ENCODE data around the gene MYZAP.

Gene MYZAP

DNA sequence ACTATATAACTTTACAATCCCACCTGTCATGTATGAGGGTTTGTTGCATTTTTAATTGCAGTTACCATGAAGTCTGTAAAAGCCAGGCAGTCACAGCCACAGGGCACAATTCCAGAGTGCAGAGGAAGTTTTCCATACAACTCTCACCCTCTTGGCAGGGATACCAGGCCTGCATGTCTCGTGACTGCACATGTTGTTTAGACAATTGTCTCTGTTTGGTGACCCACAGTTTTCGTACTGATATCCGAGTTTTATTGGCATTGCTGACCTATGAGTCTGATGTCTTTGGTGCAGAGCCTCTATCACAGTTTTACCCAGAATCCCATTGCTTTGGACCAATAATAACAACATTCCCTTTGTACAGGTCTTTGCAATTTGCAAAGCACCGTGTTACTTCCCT lies 24.9 kb upstream of the MYZAP start:
- no peaks in the 10 kb centered on the region for H3K9me3 ChIP-seq
- TF ChIP-seq, protein P1, sequence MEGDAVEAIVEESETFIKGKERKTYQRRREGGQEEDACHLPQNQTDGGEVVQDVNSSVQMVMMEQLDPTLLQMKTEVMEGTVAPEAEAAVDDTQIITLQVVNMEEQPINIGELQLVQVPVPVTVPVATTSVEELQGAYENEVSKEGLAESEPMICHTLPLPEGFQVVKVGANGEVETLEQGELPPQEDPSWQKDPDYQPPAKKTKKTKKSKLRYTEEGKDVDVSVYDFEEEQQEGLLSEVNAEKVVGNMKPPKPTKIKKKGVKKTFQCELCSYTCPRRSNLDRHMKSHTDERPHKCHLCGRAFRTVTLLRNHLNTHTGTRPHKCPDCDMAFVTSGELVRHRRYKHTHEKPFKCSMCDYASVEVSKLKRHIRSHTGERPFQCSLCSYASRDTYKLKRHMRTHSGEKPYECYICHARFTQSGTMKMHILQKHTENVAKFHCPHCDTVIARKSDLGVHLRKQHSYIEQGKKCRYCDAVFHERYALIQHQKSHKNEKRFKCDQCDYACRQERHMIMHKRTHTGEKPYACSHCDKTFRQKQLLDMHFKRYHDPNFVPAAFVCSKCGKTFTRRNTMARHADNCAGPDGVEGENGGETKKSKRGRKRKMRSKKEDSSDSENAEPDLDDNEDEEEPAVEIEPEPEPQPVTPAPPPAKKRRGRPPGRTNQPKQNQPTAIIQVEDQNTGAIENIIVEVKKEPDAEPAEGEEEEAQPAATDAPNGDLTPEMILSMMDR (IDR thresholded peaks at IDR 0.05; ENCODE audit: low read depth, low read length) = no peak
- no peaks in the 10 kb centered on the region for H3K36me3 ChIP-seq
- H3K4me3 ChIP-seq (ENCODE audit: low read depth, low read length) = no peak overlapping the region
- H3K27me3 ChIP-seq = no peaks in the 10 kb centered on the region
- peaks cover 12% of the 10 kb centered on the region for H3K4me1 ChIP-seq
- no peak for DNase-seq

DNA sequence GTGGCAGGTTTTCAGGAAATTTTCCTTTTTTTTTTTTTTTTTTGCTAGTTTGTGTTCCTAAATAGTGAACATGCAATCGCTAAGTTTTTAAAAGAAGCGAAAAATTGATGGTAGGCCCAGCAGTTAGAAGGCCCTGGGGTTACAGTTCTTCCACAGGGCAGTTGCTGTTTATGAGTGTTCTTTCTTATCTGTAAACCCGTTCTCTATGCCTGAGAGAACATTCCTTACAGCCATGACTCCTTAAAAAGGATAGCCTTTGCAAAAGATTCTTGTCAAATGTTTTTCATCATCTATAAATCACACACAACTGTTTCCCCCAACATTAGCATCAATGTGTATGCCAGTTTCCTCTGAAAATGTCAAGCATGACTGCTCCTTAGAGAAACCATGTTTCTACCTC lies 23.8 kb upstream of the MYZAP start:
- Histone ChIP-seq H3K4me3 (ENCODE audit: low read depth, low read length) (no peak overlapping the region), H3K36me3 (no peaks in the 10 kb centered on the region), H3K27me3 (no peaks in the 10 kb centered on the region), H3K9me3 (no peaks in the 10 kb centered on the region), H3K4me1 (peaks cover 1% of the 10 kb centered on the region)
- no peak for DNase-seq
- TF ChIP-seq, protein P1 (IDR thresholded peaks at IDR 0.05; ENCODE audit: low read depth, low read length) = no peak

DNA sequence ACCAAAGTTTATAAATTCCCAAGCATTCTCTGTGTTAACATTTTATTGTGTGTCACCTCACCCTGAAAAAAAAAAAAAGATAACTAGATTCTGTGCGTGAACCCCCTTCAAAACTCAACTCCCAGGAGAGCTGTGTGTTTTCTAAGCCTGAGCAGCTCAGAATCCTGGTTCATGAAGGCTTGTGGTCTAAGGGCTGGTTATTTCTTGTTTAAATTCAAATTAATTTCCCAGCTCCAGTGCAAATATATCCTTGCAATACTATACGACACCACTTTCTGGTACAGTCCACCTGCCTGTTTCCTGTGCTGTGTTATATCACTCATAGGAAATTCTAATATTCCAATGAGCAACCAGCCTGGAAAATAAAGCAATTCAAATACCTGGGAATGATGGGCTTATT lies 23.4 kb upstream of the MYZAP start:
- Histone ChIP-seq H3K36me3 (no peaks in the 10 kb centered on the region), H3K4me3 (ENCODE audit: low read depth, low read length) (no peak overlapping the region), H3K4me1 (peaks cover 2% of the 10 kb centered on the region), H3K9me3 (no peaks in the 10 kb centered on the region), H3K27me3 (no peaks in the 10 kb centered on the region)
- DNase-seq = no peak
- TF ChIP-seq, protein P1 (IDR thresholded peaks at IDR 0.05; ENCODE audit: low read depth, low read length) = no peak

DNA sequence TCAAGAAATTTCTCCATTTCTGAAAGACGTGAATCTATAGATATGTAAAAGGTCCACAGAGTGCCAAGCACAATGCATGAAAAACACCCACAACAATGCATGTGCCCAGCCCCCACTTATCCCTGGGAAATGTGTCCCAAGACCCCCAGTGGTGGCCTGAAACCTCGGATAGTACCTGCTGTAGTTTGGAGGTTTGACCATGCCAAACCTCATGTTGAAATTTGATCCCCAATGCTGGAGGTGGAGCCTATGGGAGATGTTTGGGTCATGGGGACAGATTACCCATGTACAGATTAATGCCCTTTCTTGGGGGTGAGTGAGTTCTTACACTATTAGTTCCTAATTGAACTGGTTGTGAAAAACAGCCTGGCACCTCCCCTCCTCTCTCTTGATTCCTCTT lies 21.4 kb upstream of the MYZAP start:
- DNase-seq = no peak
- H3K9me3 ChIP-seq = no peaks in the 10 kb centered on the region
- TF ChIP-seq, protein P1 (IDR thresholded peaks at IDR 0.05; ENCODE audit: low read depth, low read length) = no peak

DNA sequence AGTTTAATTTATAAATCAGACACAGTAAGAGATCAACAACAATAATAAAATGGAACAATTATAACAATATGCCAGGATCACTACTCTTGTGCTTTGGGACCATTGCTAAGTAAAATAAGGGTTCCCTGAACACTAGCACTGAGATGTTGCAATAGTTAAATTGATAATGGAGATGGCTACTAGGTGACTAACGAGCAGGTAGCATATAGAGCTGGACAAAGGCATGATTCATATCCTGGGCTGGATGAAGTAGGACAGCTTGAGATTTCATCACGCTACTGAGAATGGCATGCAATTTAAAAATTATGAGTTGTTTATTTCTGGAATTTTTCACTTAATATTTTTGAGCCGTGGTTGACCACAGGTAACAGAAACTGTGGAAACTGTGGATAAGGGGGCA lies 20.7 kb upstream of the MYZAP start:
- Histone ChIP-seq H3K27me3 (no peaks in the 10 kb centered on the region), H3K4me3 (ENCODE audit: low read depth, low read length) (no peak overlapping the region), H3K9me3 (no peaks in the 10 kb centered on the region), H3K4me1 (peaks cover 8% of the 10 kb centered on the region), H3K36me3 (no peaks in the 10 kb centered on the region)
- no peak for DNase-seq
- TF ChIP-seq, protein P1 (IDR thresholded peaks at IDR 0.05; ENCODE audit: low read depth, low read length) = no peak

More for the DNA sequence above, 21.4 kb upstream of the MYZAP start:
- no peak overlapping the region for H3K4me3 ChIP-seq (ENCODE audit: low read depth, low read length)
- H3K36me3 ChIP-seq = no peaks in the 10 kb centered on the region
- peaks cover 7% of the 10 kb centered on the region for H3K4me1 ChIP-seq
- H3K27me3 ChIP-seq = no peaks in the 10 kb centered on the region

DNA sequence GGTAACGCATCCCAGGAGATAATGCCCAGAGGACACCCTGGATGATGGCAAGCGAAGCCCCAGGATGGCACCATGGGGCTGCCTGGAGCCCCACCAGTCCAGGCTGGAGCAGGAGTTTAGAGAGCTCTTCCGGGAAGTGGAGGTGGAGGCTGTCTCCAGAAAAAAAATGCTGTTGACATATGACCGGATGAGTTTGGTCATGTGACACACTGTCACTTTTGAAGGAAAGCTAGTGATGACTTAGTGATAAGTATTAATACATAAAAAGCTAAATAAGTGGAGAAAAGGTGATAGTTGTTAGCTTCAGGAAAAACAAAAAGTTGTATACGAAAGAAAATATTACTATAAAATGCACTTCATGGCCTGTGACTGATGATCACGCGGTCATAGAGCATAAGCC lies 20.0 kb upstream of the MYZAP start:
- TF ChIP-seq, protein P1 (IDR thresholded peaks at IDR 0.05; ENCODE audit: low read depth, low read length) = no peak
- H3K27me3 ChIP-seq = no peaks in the 10 kb centered on the region
- H3K4me3 ChIP-seq (ENCODE audit: low read depth, low read length) = no peak overlapping the region
- H3K4me1 ChIP-seq = peaks cover 8% of the 10 kb centered on the region
- H3K9me3 ChIP-seq = no peaks in the 10 kb centered on the region
- no peaks in the 10 kb centered on the region for H3K36me3 ChIP-seq
- no peak for DNase-seq

Data from BE2C (cell line).